ENCODE data around the gene PARD3B.

Gene PARD3B

GRCh38 chr2:205070889-205071288, 525.6 kb downstream of the PARD3B start:
- no peaks in the 10 kb centered on the region for H3K4me1 ChIP-seq (ENCODE audit: control insufficient read depth in 1 of 2, insufficient read depth in 1 of 2, low read depth in 1 of 2, low read length in 1 of 2)
- H3K36me3 ChIP-seq, result no peaks in the 10 kb centered on the region
- no peak overlapping the region for H3K4me3 ChIP-seq (ENCODE audit: low read depth in 1 of 2, low read length in 1 of 2)
- no peaks in the 10 kb centered on the region for H3K27me3 ChIP-seq
- TF ChIP-seq CTCF (IDR thresholded peaks at IDR 0.05), result no peak
- H3K27ac ChIP-seq, result no peak overlapping the region
- no peaks in the 10 kb centered on the region for H3K9me3 ChIP-seq

- TF ChIP-seq CTCF (IDR thresholded peaks at IDR 0.05), result no peak
These were observed 528.3 kb downstream of the PARD3B start for GRCh38 chr2:205073433-205074020.

GRCh38 chr2:205076405-205076804, 531.1 kb downstream of the PARD3B start:
- no peak for TF ChIP-seq CTCF (IDR thresholded peaks at IDR 0.05)
- Histone ChIP-seq H3K27ac (no peak overlapping the region), H3K9me3 (no peaks in the 10 kb centered on the region), H3K4me1 (ENCODE audit: control insufficient read depth in 1 of 2, insufficient read depth in 1 of 2, low read depth in 1 of 2, low read length in 1 of 2) (no peaks in the 10 kb centered on the region), H3K27me3 (no peaks in the 10 kb centered on the region), H3K36me3 (no peaks in the 10 kb centered on the region), H3K4me3 (ENCODE audit: low read depth in 1 of 2, low read length in 1 of 2) (no peak overlapping the region)

More at GRCh38 chr2:205073433-205074020, 528.3 kb downstream of the PARD3B start:
- H3K36me3 ChIP-seq, result no peaks in the 10 kb centered on the region
- H3K9me3 ChIP-seq, result no peaks in the 10 kb centered on the region
- no peak overlapping the region for H3K27ac ChIP-seq
- no peaks in the 10 kb centered on the region for H3K4me1 ChIP-seq (ENCODE audit: control insufficient read depth in 1 of 2, insufficient read depth in 1 of 2, low read depth in 1 of 2, low read length in 1 of 2)
- no peak overlapping the region for H3K4me3 ChIP-seq (ENCODE audit: low read depth in 1 of 2, low read length in 1 of 2)
- no peaks in the 10 kb centered on the region for H3K27me3 ChIP-seq

GRCh38 chr2:205077159-205077558, 531.9 kb downstream of the PARD3B start:
- Histone ChIP-seq H3K4me1 (ENCODE audit: control insufficient read depth in 1 of 2, insufficient read depth in 1 of 2, low read depth in 1 of 2, low read length in 1 of 2) (no peaks in the 10 kb centered on the region), H3K4me3 (ENCODE audit: low read depth in 1 of 2, low read length in 1 of 2) (no peak overlapping the region), H3K9me3 (no peaks in the 10 kb centered on the region), H3K27me3 (no peaks in the 10 kb centered on the region), H3K27ac (no peak overlapping the region), H3K36me3 (no peaks in the 10 kb centered on the region)
- TF ChIP-seq CTCF (IDR thresholded peaks at IDR 0.05), result no peak

- Histone ChIP-seq H3K36me3 (no peaks in the 10 kb centered on the region), H3K27me3 (no peaks in the 10 kb centered on the region)
These were observed 533.5 kb downstream of the PARD3B start for GRCh38 chr2:205078762-205079161.

More at GRCh38 chr2:205078762-205079161, 533.5 kb downstream of the PARD3B start:
- Histone ChIP-seq H3K4me1 (ENCODE audit: control insufficient read depth in 1 of 2, insufficient read depth in 1 of 2, low read depth in 1 of 2, low read length in 1 of 2) (no peaks in the 10 kb centered on the region), H3K9me3 (no peaks in the 10 kb centered on the region), H3K27ac (no peak overlapping the region), H3K4me3 (ENCODE audit: low read depth in 1 of 2, low read length in 1 of 2) (no peak overlapping the region)
- no peak for TF ChIP-seq CTCF (IDR thresholded peaks at IDR 0.05)
